Panc1 (cell line): Measurements from ENCODE around the gene TTC28. TPM values are rescaled to one million over a fixed set of nuclear protein-coding genes. Genes with fewer than 3 reads are reported as not detected.

Source experiments
- ATAC-seq: fragments of 200-7000 bp; cut with Tn5 transposase; 2 replicates; pipeline ENCODE4 v1.9.1; 2020; ENCODE audit warnings: mild to moderate bottlenecking, moderate library complexity
- BruUV-seq: library from RNA; stranded (reverse); fragments of 400-500 nt; replicated peaks from 2 replicates; lab custom pipeline; 2021; lab: Mats Ljungman, UMichigan
- CTCF ChIA-PET: fragments of 300-600 bp; sonication (Branson Sonifier 250); formaldehyde crosslinking; loops from one replicate; lab custom pipeline; 2022; ENCODE audit warnings: antibody characterized with exemption; lab: Charles Lee
- POLR2A ChIA-PET: fragments of 300-600 bp; sonication (Branson Sonifier 250); formaldehyde crosslinking; loops from one replicate; lab custom pipeline; 2022; ENCODE audit warnings: antibody characterized with exemption; lab: Charles Lee
- DNase-seq: peaks from one replicate; pipeline ENCODE4 v3.0.0-alpha.2; 2010; ENCODE audit warnings: low read depth, low spot score
- H3K27ac ChIP-seq: 2 replicates; pipeline ENCODE4 v1.5.1; 2011; ENCODE audit warnings: mild to moderate bottlenecking, low read length, inconsistent platforms
- H3K27me3 ChIP-seq: fragments of 200-500 bp; sonication (Bioruptor generic); 2 replicates; pipeline ENCODE4 v1.6.0; 2014; ENCODE audit warnings: low read length, inconsistent platforms; ENCODE audit not compliant: control insufficient read depth, insufficient read depth
- H3K36me3 ChIP-seq: fragments of 200-500 bp; sonication (Bioruptor generic); 2 replicates; pipeline ENCODE4 v1.5.1; 2014; ENCODE audit warnings: inconsistent platforms, mild to moderate bottlenecking, low read length, moderate library complexity; ENCODE audit not compliant: control insufficient read depth, insufficient read depth
- H3K4me1 ChIP-seq: 2 replicates; pipeline ENCODE4 v1.5.1; 2011; ENCODE audit warnings: inconsistent platforms, mild to moderate bottlenecking, low read length, moderate library complexity; ENCODE audit not compliant: control insufficient read depth, insufficient read depth
- H3K4me3 ChIP-seq, 2 experiments: 2 replicates each; pipeline ENCODE4 v1.5.1; 2011 to 2012; ENCODE audit warnings: low read depth in 2 of 2, low read length in 2 of 2, mild to moderate bottlenecking in 2 of 2, inconsistent platforms in 1 of 2, moderate library complexity in 1 of 2
- H3K9me3 ChIP-seq: fragments of 200-500 bp; sonication (Bioruptor generic); 2 replicates; pipeline ENCODE4 v1.5.1; 2014; ENCODE audit warnings: low read depth, mild to moderate bottlenecking, inconsistent platforms, low read length, moderate library complexity; ENCODE audit not compliant: control insufficient read depth, insufficient read depth
- POLR2AphosphoS5 ChIP-seq: IDR thresholded peaks from 2 replicates; pipeline ENCODE4 v1.6.1; 2012; ENCODE audit warnings: mild to moderate bottlenecking, low read depth, low read length, moderate library complexity
- SIN3A ChIP-seq: IDR thresholded peaks from 2 replicates; pipeline ENCODE4 v1.6.1; 2012; ENCODE audit warnings: low read depth, mild to moderate bottlenecking, low read length, moderate library complexity, borderline replicate concordance; ENCODE audit not compliant: insufficient read depth
- TCF7L2 ChIP-seq: IDR thresholded peaks from 2 replicates; pipeline ENCODE4 v1.6.1; 2011; ENCODE audit warnings: mild to moderate bottlenecking, low read depth, low read length, inconsistent platforms
- in situ Hi-C: cut with HindIII; loops from 2 replicates; pipeline ENCODE4 v1.10.0; 2016; ENCODE audit warnings: low sequenced_read_pairs, low pct_unique_long_range_greater_than_20kb
- intact Hi-C: fragments of 100-400 bp; cut with micrococcal nuclease; formaldehyde crosslinking; loops from one replicate; pipeline ENCODE4 v1.10.0; 2022; ENCODE audit not compliant: unreplicated experiment
- total RNA-seq: library from RNA; stranded (reverse); gene quantifications from one replicate; pipeline ENCODE4 v1.2.1, GENCODE V29; 2021; ENCODE audit not compliant: unreplicated experiment
- TF ChIP-seq, protein P1 (sequence below), 2 experiments: IDR thresholded peaks; 2 replicates each; pipeline ENCODE4 v1.6.1; 2011 to 2012; ENCODE audit warnings: low read depth in 2 of 2, control low read depth in 1 of 2, low read length in 1 of 2, mild to moderate bottlenecking in 1 of 2, moderate library complexity in 1 of 2; ENCODE audit not compliant: insufficient read depth in 1 of 2
- TF ChIP-seq, protein P2 (sequence below): fragments of 450-650 bp; IDR thresholded peaks from 2 replicates; pipeline ENCODE4 v1.5.1; 2017; ENCODE audit warnings: mild to moderate bottlenecking

Gene TTC28
- total RNA-seq, 1 experiment from 2014 or later: 24.8 TPM

DNA sequence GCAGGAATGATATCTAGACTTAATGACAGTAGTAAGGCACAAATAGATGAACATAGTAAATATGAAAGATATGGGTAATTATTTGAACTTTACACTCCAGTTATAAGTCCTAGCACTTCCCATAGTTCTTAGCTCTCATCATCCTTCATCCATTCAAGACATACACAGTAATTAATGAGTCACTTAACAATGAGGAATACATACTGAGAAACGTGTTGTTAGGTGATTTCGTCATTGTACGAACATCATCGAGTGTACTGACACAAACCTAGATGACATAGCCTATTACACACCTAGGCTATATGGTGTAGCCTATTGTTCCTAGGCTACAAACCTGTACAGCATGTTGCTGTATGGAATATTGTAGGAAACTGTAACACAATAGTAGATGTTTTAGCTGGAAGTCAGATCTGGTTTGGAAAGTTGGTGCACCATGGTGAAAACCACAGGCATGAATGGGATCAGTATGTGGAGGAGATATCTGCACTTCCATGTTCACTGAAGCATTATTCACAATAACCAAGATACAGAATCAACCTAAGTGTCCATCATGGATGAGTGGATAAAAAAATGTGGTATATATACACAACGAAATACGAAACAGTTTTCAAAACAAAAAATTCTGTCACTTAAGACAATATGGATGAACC is 530.7 kb downstream of the TTC28 start:
- TF ChIP-seq, protein P1, sequence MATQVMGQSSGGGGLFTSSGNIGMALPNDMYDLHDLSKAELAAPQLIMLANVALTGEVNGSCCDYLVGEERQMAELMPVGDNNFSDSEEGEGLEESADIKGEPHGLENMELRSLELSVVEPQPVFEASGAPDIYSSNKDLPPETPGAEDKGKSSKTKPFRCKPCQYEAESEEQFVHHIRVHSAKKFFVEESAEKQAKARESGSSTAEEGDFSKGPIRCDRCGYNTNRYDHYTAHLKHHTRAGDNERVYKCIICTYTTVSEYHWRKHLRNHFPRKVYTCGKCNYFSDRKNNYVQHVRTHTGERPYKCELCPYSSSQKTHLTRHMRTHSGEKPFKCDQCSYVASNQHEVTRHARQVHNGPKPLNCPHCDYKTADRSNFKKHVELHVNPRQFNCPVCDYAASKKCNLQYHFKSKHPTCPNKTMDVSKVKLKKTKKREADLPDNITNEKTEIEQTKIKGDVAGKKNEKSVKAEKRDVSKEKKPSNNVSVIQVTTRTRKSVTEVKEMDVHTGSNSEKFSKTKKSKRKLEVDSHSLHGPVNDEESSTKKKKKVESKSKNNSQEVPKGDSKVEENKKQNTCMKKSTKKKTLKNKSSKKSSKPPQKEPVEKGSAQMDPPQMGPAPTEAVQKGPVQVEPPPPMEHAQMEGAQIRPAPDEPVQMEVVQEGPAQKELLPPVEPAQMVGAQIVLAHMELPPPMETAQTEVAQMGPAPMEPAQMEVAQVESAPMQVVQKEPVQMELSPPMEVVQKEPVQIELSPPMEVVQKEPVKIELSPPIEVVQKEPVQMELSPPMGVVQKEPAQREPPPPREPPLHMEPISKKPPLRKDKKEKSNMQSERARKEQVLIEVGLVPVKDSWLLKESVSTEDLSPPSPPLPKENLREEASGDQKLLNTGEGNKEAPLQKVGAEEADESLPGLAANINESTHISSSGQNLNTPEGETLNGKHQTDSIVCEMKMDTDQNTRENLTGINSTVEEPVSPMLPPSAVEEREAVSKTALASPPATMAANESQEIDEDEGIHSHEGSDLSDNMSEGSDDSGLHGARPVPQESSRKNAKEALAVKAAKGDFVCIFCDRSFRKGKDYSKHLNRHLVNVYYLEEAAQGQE (IDR thresholded peaks at IDR 0.05; ENCODE audit: insufficient read depth in 1 of 2, low read depth in 2 of 2, low read length in 1 of 2): no peak
- TF ChIP-seq TCF7L2 (no peak), SIN3A (no peak), POLR2AphosphoS5 (no peak)
- TF ChIP-seq, protein P2, sequence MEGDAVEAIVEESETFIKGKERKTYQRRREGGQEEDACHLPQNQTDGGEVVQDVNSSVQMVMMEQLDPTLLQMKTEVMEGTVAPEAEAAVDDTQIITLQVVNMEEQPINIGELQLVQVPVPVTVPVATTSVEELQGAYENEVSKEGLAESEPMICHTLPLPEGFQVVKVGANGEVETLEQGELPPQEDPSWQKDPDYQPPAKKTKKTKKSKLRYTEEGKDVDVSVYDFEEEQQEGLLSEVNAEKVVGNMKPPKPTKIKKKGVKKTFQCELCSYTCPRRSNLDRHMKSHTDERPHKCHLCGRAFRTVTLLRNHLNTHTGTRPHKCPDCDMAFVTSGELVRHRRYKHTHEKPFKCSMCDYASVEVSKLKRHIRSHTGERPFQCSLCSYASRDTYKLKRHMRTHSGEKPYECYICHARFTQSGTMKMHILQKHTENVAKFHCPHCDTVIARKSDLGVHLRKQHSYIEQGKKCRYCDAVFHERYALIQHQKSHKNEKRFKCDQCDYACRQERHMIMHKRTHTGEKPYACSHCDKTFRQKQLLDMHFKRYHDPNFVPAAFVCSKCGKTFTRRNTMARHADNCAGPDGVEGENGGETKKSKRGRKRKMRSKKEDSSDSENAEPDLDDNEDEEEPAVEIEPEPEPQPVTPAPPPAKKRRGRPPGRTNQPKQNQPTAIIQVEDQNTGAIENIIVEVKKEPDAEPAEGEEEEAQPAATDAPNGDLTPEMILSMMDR: no peak
- Histone ChIP-seq H3K4me3 (no peak overlapping the region), H3K27ac (no peak overlapping the region), H3K9me3 (no peaks in the 10 kb centered on the region), H3K27me3 (no peaks in the 10 kb centered on the region), H3K4me1 (no peaks in the 10 kb centered on the region), H3K36me3 (no peaks in the 10 kb centered on the region)
- in situ Hi-C loops (no loop called here), intact Hi-C loops (no loop called here)
- CTCF ChIA-PET: no interaction called here
- no TSS peak for BruUV-seq
- POLR2A ChIA-PET: no interaction called here
- DNase-seq: no peak
- ATAC-seq: no peak

DNA sequence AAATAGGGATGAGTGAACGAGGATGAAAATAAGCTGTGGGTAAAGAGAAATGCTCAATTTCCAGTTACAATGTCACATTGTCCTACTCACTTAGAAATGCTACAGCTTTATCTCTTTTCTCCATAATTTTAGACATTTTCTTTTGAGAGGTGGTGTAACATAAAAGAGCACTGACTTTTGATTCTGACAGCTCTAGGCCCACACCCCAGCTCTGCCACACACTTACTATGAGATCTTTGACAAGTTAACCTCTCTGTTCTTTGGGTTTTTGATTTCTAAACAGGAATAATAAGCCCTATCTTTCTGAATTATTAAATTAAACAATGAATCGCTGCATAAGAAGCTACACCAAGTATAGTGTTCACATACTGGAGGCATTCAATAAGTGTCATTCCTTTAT is 532.2 kb downstream of the TTC28 start:
- Histone ChIP-seq H3K9me3 (no peaks in the 10 kb centered on the region), H3K27me3 (no peaks in the 10 kb centered on the region), H3K4me3 (no peak overlapping the region), H3K27ac (no peak overlapping the region), H3K36me3 (no peaks in the 10 kb centered on the region), H3K4me1 (no peaks in the 10 kb centered on the region)
- BruUV-seq: no TSS peak
- intact Hi-C loops (no loop called here), in situ Hi-C loops (no loop called here)
- no peak for ATAC-seq
- DNase-seq: no peak
- CTCF ChIA-PET: no interaction called here
- POLR2A ChIA-PET: interaction anchor here (0.7 kb wide), 1 partner anchor 567 kb away, joined by 5 read pairs; no protein-coding TSS in a partner anchor
- TF ChIP-seq, protein P1 (IDR thresholded peaks at IDR 0.05; ENCODE audit: insufficient read depth in 1 of 2, low read depth in 2 of 2, low read length in 1 of 2): no peak
- TF ChIP-seq, protein P2: no peak
- no peak for TF ChIP-seq SIN3A
- TF ChIP-seq POLR2AphosphoS5: no peak
- no peak for TF ChIP-seq TCF7L2
